ENCODE measurements around the gene JAK3. TPM values are rescaled to one million over a fixed set of nuclear protein-coding genes. Genes with fewer than 3 reads are reported as not detected.

The JAK3 gene
- total RNA-seq, 2 donors from 2014 or later: 1.5 to 10.1 TPM

DNA sequence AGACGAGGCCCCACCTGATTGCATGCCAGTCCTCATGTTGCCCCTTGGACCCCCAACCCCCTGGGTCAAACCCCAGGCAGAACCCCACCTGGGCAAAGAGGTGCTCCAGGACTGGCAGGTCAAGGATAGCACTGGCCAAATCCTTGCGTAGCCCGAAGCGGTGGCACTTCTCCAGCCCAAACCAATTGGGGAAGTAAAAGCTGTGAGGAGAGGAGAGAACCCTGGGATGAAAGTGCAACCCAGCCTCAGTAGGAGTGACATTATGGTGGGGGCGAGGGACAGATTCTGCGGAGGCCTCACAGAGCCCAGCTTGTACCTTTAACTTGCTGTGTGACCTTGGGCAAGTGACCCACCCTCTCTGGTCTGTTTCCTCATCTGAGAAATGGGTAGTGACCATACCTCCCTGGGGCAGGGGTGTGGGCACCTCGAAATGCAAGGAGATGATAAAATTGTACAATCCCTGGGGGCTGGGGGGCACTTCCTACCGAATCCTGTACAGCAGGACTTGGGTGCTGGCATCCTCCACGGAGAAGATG, 4.4 kb downstream of the JAK3 start:
- 84% methylated on average over 9 of the region's 9 CpGs for WGBS
- no peaks in the 10 kb centered on the region for H3K27me3 ChIP-seq (replicated peaks; ENCODE audit: insufficient read depth)
- H3K4me1 ChIP-seq (replicated peaks): peaks cover 3% of the 10 kb centered on the region

DNA sequence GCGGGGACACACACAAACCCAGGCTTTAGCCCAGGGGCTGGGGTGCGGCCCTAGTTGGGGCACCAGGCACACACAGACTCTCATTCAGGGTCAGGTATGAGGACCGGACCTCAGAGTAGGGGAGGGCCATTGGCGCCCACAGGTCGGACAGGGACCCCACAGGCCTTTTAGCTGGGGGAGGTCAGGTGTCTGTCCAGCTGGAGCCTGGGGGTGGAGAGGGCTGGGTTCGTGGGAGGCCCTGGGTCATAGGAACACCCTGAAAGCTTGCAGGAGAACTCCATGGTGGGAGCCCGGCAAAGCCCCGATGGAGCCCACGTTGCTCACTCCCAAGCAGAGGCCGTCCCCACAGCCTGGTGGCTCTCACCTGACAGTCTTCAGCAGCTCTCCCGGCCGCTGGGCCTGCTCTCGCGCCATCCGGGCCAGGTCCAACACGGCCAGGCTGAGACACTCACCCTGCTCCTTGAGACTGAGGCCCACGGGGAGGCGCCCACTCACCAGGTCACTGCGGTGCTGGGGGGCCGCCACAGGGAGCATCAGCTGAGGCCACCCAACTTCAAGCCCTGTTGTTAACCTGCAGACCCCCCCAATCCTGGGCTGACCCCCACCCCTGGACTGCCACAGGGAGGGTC, 5.0 kb downstream of the JAK3 start:
- H3K36me3 ChIP-seq: no peaks in the 10 kb centered on the region
- DNase-seq (ENCODE audit: low spot score): no peak
- TF ChIP-seq POLR2A (IDR thresholded peaks at IDR 0.05): no peak
- TF ChIP-seq POLR2AphosphoS5 (IDR thresholded peaks at IDR 0.05): no peak
- TF ChIP-seq, protein P1, sequence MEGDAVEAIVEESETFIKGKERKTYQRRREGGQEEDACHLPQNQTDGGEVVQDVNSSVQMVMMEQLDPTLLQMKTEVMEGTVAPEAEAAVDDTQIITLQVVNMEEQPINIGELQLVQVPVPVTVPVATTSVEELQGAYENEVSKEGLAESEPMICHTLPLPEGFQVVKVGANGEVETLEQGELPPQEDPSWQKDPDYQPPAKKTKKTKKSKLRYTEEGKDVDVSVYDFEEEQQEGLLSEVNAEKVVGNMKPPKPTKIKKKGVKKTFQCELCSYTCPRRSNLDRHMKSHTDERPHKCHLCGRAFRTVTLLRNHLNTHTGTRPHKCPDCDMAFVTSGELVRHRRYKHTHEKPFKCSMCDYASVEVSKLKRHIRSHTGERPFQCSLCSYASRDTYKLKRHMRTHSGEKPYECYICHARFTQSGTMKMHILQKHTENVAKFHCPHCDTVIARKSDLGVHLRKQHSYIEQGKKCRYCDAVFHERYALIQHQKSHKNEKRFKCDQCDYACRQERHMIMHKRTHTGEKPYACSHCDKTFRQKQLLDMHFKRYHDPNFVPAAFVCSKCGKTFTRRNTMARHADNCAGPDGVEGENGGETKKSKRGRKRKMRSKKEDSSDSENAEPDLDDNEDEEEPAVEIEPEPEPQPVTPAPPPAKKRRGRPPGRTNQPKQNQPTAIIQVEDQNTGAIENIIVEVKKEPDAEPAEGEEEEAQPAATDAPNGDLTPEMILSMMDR (IDR thresholded peaks at IDR 0.05): no peak
- intact Hi-C loops (cut with DNase I): no loop called here
- H3K27ac ChIP-seq: no peak overlapping the region
- peaks cover 3% of the 10 kb centered on the region for H3K4me1 ChIP-seq (replicated peaks)
- H3K27me3 ChIP-seq (replicated peaks; ENCODE audit: insufficient read depth): no peaks in the 10 kb centered on the region
- H3K9me3 ChIP-seq: no peaks in the 10 kb centered on the region
- WGBS: 52% methylated on average over 19 of the region's 20 CpGs
- peak overlapping the region; percentile 13 to 20 for H3K4me3 ChIP-seq

More for the DNA sequence above, 4.4 kb downstream of the JAK3 start:
- Histone ChIP-seq H3K4me3 (no peak overlapping the region), H3K27ac (no peak overlapping the region), H3K9me3 (no peaks in the 10 kb centered on the region), H3K36me3 (no peaks in the 10 kb centered on the region)
- DNase-seq (ENCODE audit: low spot score): no peak
- intact Hi-C loops (cut with DNase I): no loop called here
- TF ChIP-seq POLR2A (IDR thresholded peaks at IDR 0.05) (no peak), POLR2AphosphoS5 (IDR thresholded peaks at IDR 0.05) (no peak)
- TF ChIP-seq, protein P1 (IDR thresholded peaks at IDR 0.05): no peak

DNA sequence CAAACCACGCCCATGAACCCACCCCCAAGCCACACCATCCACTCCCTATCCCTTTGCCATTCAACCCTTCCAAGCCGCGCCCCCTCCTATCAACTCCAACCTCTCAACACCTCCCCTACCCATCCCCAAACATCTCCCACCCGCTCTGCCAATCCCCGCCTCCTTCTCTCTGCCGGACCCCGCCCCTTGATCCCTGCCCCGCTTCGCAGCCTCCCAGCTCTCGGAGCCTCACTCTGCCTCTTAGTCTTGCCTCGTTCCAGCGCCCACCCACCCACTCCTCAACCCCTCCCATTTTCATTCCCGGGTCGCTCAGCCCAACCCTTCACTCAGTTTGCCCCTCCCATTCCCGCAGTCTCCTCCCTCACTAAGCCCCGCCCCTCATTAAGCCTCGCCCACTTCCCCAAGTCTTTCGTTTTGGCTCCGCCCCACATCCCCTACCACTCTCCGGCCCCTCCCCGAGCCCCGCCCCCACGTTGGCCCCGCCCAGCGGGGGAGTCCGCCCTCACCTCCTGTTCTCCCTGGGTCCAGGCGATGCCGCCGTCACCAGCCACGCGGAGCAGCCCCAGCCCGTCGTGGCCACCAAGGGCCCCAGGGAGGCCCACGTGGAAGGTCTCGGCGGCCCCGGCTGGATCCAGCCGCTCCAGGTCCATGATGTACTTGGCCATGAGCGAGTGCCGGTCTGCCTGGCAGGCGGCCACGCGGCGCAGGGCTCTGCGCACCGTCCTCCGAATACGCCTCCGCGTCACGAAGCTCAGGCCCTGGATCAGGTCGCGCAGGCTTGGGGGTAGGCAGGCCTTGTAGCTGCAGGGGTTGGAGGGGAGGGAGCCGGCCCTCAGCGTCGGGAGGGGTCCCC, 5.7 kb downstream of the JAK3 start:
- intact Hi-C loops (cut with DNase I): no loop called here
- Histone ChIP-seq H3K9me3 (no peaks in the 10 kb centered on the region), H3K27ac (no peak overlapping the region), H3K4me3 (peak overlapping the region; percentile 13 to 20), H3K27me3 (replicated peaks; ENCODE audit: insufficient read depth) (no peaks in the 10 kb centered on the region), H3K36me3 (no peaks in the 10 kb centered on the region), H3K4me1 (replicated peaks) (peaks cover 3% of the 10 kb centered on the region)
- TF ChIP-seq POLR2AphosphoS5 (IDR thresholded peaks at IDR 0.05) (peak; percentile 35), POLR2A (IDR thresholded peaks at IDR 0.05) (no peak)
- TF ChIP-seq, protein P1 (IDR thresholded peaks at IDR 0.05): no peak
- DNase-seq (ENCODE audit: low spot score): peak; percentile 48
- 12% methylated on average over 55 of the region's 56 CpGs for WGBS

DNA sequence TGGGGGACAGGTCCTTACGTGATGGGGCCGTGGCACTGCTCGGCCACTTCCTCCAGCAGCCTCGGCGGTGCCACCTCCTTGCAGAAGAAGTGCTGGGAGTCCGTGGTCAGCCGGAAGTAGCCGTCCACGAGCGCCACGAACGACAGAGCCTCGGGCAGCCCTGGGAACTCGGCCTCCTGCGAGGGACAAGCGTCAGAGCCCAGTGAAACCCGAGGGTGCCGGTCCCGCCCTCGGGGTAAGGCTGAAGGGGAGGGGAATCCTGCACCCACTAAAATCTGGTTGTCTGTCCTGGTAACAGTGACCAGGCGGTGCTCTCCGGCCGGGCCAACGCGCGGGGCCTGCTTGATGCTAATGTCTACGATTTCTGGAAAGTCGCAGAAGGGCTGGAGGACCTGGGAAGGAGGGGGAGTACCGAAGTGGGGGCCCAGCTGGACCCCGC, 6.4 kb downstream of the JAK3 start:
- intact Hi-C loops (cut with DNase I): no loop called here
- TF ChIP-seq POLR2AphosphoS5 (IDR thresholded peaks at IDR 0.05) (no peak), POLR2A (IDR thresholded peaks at IDR 0.05) (no peak)
- TF ChIP-seq, protein P1 (IDR thresholded peaks at IDR 0.05): no peak
- Histone ChIP-seq H3K27ac (no peak overlapping the region), H3K36me3 (no peaks in the 10 kb centered on the region), H3K4me1 (replicated peaks) (peaks cover 3% of the 10 kb centered on the region), H3K9me3 (no peaks in the 10 kb centered on the region), H3K4me3 (peak overlapping the region in 1 of 2 donors; percentile 5), H3K27me3 (replicated peaks; ENCODE audit: insufficient read depth) (no peaks in the 10 kb centered on the region)
- 15% methylated on average over 30 of the region's 30 CpGs for WGBS
- DNase-seq (ENCODE audit: low spot score): no peak
